Measurements from ENCODE around the gene TAOK3.

DNA sequence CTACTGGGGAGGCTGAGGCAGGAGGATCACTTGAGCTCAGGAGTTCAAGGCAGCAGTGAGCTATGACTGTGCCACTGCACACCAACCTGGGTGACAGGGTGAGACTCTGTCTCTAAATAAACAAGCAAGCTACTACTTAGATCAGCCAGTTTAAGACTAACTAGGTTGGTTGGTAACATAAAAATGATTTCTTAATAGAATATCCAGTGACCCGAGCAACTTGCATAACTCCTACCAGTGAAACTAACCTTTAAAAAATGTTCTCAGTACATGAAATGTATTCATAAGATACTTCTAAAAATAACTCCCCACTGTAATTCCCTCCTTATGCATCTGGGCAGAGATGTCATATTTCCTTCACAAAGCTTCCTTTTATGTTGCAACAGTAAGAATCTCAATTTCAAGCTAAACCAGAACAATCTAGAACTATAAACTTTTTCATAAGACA, 15.9 kb downstream of the TAOK3 start:
- TF ChIP-seq, protein P1, sequence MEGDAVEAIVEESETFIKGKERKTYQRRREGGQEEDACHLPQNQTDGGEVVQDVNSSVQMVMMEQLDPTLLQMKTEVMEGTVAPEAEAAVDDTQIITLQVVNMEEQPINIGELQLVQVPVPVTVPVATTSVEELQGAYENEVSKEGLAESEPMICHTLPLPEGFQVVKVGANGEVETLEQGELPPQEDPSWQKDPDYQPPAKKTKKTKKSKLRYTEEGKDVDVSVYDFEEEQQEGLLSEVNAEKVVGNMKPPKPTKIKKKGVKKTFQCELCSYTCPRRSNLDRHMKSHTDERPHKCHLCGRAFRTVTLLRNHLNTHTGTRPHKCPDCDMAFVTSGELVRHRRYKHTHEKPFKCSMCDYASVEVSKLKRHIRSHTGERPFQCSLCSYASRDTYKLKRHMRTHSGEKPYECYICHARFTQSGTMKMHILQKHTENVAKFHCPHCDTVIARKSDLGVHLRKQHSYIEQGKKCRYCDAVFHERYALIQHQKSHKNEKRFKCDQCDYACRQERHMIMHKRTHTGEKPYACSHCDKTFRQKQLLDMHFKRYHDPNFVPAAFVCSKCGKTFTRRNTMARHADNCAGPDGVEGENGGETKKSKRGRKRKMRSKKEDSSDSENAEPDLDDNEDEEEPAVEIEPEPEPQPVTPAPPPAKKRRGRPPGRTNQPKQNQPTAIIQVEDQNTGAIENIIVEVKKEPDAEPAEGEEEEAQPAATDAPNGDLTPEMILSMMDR (conservative IDR thresholded peaks at IDR 0.05), result no peak
- TF ChIP-seq EZH2 (IDR thresholded peaks at IDR 0.05; ENCODE audit: low read depth), result no peak
